ENCODE results near the gene PPP1R37.

PPP1R37 gene

DNA sequence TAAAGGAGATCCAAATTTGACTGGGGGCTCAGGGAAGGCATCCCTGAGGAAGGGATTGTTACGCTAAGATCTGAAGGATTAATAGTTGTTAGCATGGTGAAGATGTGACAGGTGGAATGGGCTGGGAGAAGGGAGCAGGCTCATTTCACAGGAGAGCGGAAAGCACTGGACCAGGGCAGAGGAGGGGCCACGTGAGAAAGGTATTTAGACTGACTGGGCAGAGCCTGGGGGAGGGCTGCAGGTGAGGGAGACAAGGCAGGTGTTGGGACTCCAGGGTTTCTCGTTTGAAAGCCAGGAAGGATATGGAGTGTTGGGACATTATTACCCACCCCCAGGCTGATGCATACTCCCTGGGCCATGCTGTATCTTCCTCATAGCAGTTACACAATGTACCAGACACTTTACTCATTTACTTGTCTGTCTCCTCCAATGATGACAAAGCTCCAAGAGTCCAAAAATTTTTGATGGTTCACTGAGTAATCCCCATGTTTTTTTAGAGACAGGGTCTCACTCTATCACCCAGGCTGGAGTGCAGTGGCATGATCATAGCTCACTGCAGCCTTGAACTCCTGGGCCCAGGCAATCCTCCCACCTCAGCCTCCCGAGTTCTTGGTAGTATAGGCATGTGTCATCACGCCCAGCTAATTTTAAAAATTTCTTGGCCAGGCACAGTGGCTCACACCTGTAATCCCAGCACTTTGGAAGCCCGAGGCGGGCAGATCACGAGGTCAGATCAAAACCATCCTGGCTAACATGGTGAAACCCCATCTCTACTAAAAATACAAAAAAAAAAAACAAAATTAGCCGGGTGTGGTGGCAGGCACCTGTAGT is 82.8 kb downstream of the PPP1R37 start:
- DNase-seq: no peak

DNA sequence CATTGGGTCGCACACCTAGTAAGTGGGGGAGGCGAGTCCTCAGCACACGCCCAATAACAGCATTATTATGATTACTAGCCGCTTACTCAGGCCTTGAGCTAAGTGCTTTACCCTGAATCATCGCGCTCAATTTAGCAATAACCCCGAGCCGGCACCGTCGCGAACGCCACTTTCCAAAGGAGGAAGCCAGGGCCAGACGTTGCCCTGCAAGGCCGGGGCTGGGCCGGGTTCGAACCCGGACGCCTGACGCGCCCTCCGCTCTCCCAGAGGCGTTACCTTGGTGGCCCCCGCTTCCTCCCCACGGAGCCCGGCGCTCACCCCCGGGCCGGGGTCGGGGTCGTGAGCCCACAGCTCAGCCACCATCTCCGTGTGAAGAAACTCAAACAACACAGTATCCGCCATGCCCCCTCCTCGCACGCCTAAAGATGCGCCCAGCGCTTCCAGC is 84.9 kb downstream of the PPP1R37 start, which contains the start of gene TRAPPC6A:
TSS of gene TRAPPC6A (minus strand) at position 421 of the 445 bp plus-strand sequence. CDS start at position 402, 19 bp downstream.
- DNase-seq: no peak

DNA sequence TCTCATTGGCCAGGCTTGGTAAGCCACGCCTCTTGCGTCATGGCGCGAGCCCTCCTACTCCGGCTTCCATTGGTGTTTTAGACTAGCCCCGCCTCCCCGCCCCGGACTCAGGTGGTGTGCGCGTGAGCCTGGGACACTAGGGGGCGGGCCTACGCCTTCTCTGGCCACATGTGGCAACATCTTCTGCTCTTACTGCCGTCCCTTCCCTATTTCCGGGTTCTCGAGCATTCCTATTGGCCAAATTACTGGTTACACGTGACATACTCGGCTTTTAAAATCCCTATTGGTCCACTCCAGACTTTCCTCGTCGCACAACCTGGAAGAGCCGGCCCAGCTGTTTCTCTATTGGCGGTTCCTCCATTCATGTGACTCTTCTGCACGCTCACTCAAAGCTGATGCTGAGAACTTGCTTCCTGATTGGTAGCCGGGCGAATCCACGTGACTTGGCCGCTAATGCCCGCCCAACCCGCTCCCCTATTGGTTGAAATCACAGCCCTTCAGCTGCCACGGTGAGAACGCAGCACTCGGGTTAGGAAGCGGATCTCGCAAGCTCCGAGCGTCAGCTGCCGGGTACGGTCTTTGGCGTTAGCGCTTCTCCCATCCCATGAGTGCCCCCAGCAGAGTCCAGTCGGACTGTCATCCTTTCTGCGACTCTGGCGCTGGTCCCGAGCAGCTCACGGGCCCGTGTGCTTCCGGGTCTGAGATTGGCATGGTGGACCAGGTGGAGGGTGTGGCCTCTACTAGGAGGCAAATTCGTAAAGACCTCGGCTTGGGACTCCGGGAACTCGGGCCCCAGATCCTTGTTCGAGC is 85.5 kb downstream of the PPP1R37 start, which contains the start of gene BLOC1S3:
TSS of gene BLOC1S3 (plus strand) at position 523 of the 810 bp plus-strand sequence. CDS start 513 bp downstream, outside the sequence.
- peak; percentile 100 for DNase-seq

DNA sequence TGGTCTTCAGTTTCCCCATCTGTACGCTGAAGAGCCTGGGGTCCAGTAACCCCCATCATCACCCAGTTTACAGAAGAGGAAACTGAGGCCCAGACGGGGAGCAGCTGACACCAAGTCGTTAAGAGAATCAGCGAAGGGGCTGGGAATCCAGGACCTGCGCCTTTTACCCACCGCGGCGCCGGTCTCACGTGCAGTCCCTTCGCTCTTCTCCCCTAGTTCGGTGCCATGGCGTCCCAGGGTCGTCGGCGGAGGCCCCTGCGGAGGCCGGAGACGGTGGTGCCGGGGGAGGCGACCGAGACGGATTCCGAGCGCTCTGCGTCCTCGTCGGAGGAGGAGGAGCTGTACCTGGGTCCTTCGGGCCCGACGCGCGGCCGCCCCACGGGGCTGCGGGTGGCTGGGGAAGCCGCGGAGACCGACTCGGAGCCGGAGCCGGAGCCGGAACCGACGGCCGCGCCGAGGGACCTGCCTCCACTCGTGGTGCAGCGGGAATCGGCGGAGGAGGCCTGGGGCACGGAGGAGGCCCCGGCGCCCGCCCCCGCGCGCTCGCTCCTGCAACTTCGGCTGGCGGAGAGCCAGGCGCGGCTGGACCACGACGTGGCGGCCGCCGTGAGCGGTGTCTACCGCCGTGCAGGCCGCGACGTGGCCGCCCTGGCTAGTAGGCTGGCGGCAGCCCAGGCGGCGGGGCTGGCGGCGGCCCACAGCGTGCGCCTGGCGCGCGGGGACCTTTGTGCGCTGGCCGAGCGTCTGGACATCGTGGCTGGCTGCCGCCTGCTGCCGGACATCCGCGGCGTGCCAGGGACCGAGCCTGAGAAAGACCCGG is 86.3 kb downstream of the PPP1R37 start:
- DNase-seq: peak in 1 of 2 donors; percentile 34

DNA sequence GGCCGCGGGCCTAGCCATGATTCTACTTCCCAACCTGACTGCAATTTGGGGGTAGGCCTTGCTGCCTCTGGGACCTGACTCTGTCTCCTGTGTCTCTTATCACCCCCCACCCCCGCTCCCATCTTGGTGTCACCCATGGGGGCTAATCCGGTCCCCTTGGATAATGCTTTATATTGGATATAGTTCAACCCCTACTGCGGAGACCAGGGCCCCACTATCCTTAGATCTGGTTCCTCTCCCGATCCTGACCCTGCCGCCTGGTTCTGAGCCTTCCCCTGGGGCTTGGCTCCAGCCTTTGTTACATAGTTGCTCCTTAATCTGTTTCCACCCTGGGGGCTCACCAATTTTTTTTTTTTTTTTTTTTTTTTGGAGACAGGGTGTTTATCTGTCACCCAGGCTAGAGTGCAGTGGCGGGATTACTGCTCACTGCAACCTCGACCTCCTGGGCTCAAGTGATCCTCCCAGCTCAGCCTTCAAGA is 87.0 kb downstream of the PPP1R37 start:
- DNase-seq: no peak

DNA sequence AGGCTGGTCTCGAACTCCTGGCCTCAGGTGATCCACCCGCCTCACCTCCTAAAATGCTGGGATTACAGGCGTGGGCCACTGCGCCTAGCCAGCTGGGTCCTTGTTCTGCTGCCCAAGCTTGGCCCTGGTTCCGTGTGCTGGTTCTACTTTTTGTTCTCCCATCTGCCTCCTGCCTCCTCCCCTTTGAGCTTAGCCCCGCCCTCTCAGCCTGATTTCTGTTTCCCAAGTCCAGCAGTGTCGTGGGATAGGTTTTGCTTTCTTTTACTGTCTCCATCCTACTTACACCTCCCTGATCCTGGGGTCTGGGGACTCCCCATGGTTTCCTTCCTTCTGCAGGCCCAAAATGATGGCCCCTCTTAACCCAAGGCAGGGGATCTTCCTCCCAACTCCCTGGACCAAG is 88.0 kb downstream of the PPP1R37 start:
- DNase-seq: no peak

DNA sequence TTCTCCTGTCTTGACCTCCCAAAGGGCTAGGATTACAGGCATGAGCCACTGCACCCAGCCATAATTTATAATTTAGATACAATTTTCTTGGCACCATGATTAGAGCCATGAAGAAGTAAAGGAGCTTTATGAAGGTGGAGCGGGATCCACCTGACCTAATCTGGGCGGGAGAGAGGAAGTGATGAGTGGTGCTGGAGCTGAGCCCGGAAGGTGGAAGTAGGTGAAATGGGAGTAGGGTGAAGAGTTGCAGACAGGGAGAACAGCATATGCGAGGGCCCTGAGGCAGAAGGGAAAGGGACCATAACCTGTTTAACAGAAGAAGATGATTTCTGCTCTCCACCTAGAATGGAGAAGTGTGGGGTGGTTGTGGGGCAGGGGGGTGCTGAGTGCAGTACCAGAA is 89.8 kb downstream of the PPP1R37 start:
- DNase-seq: no peak

DNA sequence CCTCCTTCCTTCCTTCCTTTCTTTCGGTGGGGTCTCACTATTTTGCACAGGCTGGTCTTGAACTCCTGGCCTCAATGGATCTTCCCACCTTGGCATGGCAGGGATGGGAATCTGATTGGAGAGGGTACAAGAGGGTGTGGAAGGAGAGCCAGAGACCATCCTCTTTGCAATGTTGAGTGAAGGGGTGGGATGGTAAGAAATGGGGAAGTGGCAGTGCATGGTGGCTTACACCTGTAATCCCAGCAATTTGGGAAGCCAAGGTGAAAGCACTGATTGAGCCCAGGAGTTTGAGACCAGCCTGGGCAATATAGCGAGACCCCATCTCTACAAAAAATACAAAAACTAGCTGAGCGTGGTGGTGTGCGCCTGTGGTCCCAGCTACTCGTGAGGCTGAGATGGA is 91.1 kb downstream of the PPP1R37 start:
- DNase-seq: no peak

DNA sequence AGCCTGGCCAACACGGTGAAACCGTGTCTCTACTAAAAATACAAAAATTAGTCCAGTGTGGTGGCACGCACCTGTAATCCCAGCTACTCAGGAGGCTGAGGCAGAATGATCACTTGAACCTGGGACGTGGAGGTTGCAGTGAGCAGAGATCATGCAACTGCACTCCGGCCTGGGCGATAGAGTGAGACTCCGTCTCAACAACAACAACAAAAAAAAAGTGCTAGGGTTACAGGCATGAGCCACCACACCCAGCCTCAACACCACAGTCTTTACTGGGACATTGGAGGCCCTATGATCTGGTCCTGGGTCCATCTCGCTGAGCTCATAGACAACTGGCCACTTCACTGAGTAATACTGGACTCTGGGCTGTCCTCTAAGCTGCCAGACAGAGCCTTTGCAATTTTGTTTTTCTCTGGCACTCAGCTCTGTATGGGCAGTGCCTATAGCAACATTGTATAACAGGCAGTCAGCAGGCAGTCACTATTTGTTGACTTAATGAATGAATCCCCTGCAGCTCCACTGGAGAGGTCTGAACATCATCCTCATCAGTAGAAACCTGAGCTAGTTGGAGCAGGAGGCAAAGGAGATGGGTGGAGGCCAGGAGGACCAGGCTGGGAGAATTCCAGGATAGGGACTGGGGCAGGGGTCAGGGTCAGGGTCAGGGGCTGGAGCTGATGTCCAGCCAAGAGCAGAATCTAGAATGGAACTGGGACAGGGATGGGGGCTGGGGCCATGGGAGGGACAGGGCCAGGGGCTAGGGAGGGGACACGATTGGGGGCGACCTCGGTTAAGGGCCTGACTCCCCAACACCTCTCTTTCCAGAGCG is 93.7 kb downstream of the PPP1R37 start:
- no peak for DNase-seq

DNA sequence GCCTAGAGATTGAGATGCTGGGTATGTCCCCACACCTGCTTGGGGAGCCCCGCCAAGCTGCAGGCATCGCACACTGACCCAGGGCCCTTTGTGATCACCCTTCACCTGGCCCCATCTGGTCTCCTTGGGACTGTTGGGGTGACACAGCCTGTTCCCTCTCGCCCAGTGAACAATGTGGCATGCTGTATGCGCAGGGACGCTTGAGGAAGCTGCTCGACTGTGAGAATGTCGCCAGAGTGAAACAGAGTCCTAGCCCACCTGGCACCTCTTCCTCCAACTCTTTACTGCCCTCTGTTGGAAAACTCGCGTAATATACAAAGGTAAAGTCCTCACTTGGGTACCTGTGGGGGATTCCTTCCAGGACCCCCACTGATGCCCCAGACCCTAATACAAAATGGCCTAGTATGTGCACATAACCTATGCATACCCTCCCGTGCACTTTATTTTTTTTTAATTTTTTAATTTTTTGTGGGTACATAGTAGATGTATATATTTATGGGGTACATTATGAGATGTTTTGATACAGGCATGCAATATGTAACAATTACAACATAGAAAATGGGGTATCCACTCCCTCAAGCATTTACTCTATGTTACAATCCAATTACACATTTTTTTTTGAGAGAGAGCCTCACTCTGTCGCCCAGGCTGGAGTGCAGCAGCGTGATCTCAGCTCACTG is 94.6 kb downstream of the PPP1R37 start:
- DNase-seq: peak in 1 of 2 donors; percentile 62

DNA sequence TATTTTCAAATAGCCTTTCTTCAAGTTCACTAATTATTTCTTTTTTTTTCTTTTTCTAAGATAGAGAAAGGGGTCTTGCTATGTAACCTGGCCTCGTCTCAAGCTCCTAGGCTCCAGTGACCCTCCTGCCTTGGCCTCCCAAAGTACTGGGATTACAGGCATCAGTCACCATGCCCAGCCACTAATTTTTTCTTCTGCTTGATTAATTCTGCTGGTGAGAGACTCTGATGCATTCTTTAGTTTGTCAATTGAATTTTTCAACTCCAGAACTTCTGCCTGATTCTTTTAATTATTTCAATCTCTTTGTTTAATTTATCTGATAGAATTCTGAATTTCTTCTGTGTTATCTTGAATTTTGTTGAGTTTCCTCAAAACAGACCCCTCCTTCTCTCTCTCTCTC is 97.0 kb downstream of the PPP1R37 start:
- DNase-seq: no peak

DNA sequence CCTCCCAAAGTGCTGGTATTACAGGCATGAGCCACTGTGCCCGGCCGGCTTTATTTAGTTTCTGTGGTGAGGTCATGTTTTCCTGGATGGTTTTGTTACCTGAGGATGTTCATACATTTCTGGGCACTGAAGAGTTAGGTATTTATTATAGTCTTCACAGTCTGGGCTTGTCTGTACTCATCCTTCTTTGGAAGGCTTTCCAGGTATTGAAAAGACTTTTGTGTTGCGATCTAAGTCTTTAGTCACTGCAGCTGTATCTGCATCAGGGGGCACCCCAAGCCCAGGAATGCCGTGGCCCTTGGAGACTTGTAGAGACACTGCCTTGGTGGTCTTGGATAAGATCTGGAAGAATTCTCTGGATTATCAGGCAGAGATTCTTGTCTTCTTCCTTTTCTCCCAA is 98.4 kb downstream of the PPP1R37 start:
- no peak for DNase-seq

DNA sequence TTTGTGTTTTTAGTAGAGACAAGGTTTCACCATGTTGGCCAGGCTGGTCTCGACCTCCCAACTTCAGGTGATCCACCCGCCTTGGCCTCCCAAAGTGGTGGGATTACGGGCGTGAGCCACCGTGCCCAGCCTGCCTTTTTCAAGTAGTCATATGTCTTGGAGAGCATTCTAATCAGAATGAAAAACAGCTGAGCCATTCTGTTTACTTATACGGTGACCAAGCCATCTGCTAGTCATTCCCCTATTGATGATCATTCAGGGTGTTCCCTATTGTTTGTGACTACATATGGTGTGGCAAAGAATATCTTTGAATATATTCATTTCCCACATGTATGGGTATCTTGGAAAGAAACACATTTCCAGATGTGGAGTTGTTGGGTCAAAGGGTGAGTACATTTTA is 102.8 kb downstream of the PPP1R37 start:
- DNase-seq: no peak
